CD4-positive, alpha-beta T cell treated with Interleukin-6 at 100 ng/mL for 8 hours (primary cell): ENCODE data around the gene CXCR5.

Experiments used
- DNase-seq: peaks from one replicate; pipeline ENCODE4 v3.0.0-alpha.2; 2020; ENCODE audit warnings: mixed read lengths, low spot score

Gene CXCR5

DNA sequence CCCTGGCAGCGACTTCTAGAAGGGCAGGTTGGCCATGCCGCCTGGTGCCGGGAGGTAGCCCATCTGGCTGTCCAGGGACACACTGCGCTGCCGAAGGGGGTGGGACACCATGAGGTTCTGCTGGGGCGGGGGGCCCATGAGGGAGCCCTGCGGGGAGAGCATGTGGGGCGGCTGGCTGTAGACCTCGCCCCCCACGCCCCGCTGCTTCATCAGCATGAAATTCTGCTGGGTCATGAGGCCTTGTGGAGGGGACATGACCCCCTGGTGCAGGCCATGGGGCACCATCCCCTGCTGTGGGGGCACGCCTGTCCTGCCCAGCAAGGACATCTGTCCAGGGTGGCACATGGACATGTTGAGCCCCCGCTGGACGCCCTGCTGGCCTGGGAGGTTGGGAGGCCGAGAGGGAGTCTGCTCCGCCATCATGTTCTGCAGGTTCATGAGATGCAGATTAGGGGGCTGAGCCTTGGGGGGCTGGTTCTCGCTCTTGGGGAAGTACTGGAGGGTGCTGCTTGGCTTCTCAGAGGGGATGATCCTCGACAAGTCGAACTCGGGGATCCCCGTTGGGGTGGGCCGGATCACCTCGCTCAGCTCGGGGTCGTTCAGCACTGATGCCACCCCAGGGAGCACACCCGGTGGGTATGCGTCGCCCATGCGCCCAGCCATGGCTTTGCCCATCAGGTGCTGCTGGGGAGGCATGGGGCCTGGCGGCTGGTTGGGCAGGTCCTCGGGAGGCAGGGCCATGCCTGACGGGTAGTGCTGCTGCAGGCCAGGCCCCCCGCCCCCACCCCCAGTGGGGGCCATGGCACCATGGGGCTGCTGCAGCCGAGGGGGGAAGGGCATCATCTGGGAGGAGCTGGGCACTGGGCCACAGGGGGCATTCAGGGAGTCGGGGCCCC, 15.0 kb downstream of the CXCR5 start:
- DNase-seq, result no peak

DNA sequence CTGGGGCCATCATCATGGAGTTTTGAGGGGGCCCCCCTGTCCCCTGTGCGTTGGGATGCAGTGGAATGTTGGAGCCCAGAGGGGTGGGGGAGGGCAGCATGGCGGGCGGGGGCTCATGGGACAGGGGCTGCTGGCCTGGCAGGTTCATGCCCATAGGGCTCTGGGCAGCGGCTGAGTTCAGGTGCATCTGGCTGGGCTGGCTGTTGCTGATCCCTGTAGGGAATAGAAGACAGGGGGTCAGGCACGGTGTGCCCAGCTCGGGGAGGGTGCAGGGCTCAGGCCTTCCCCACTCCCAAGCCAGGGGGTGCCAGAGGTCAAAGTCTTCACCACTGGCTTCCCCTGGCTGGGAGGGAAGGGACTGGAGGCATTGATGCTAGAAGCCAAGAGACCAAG, 15.6 kb downstream of the CXCR5 start:
- DNase-seq, result no peak

GRCh38 chr11:118899706-118900360, 16.1 kb downstream of the CXCR5 start:
- no peak for DNase-seq

DNA sequence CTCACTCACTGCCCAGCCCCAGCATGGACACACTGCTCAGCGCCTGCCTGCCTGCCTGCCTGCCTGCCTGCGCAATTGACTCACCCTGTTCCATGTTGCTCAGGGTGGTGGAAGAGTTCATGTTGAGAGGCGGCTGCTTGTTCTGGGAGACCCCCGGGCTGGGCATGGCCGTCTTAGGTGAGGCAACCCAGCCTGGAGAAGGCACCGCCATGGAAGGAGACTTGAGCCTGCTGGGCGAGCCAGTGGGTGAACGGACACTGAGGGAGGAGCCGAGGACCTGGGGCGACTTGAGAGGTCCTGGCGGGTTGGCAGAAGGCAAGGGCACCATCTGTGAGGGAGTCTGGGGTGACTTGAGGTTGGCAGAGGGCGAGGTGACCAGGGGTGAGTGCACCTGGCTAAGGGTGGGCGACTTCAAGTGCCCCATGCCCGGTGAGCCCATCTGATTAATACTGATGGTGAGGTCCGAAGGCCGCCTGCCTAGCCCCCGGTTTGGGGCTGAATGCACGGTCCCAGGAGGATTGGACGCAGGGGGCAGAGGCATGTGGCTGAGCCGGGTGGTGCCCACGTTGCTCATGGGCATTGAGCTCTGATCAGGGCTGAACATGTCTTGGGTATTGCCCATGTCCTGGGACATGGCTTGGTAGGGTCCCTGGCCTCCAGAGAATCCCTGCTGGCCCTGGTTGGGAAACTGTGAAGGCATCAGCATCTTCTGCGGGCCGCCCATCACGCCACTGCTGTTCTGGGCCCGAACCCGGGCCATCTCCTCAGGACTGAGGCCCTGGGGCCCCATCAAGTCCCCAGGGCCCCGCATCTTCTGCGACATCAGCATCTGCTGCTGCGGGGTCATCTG, 17.1 kb downstream of the CXCR5 start:
- DNase-seq, result no peak

- no peak for DNase-seq
Observed at GRCh38 chr11:118901494-118902335, 18.0 kb downstream of the CXCR5 start.

- DNase-seq, result no peak
Observed at GRCh38 chr11:118902336-118903203, 18.9 kb downstream of the CXCR5 start.

DNA sequence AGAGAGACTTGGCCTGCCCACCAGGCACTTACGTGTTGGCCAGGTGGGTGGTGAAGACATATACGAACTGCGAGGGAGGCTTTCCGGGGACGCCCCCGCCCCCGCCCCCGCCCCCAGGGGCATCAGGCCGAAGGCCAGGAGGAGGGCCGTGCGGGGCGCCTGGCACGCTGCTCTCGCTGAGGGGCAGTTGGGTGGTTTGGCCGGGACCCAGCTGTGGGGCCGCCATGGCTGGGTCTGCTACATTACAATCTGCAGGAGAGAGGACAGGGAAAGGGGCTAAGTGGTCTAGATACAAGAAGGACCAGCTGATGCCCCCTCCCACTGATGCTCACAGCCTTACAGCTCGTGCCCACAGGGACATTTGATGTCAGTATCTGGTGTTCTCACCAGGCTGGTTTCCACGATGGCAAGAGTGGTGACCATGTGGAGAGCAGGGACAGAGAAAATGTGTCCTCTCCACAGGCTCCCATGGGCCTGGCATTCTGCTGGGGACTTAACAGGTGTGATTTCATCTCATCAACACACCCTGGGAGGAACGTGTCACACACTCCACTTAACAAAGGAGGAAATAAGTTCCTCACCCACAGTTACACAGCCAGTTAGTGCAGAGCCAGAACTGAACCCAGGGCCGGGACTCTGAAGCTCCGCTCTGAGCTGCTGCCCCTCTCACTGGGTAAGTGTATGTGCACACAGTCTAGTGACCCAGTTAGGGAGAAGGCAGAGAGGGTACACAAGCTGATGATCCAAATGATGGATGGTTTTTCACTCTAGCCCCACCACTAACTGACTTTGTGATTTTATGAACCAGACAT, 19.7 kb downstream of the CXCR5 start:
- no peak for DNase-seq

GRCh38 chr11:118907051-118908042, 23.7 kb downstream of the CXCR5 start:
- peak; percentile 85 for DNase-seq

GRCh38 chr11:118908264-118908663, 24.6 kb downstream of the CXCR5 start:
- no peak for DNase-seq

- no peak for DNase-seq
Observed at GRCh38 chr11:118908901-118909618, 25.4 kb downstream of the CXCR5 start.

DNA sequence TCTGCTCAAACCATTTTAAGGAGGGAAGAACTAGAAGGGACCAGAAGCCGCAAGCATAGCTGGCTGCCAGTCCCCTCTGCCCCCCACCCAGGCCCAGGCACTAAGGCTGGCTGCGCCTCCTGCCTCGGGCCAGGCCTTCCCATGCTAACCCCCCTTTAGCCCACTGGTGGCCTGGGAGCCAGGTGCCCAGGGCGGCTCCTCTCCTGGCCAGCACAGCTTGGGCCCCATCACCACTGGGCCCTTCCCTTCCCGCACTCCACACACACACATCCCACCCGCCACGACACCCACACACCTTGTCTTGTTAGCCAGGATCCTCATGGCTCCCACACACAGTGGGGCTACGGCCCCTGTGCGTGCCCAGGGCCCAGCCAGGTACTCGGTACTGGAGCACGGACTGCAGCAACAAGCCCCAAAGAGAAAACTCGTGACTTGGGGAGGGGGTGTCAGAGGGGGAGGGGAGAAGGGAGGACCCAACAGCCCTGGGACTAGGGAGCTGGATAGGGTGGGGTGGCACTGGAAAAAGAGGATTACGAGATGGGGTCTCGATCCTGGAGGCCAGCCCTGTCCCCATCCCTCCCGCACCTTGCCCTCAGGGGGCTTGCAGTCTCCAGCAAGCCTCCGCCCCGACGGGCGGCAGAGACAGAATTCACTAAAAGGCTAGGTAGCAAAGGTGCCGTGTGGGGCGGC, 26.1 kb downstream of the CXCR5 start:
- DNase-seq, result no peak

- peak; percentile 66 for DNase-seq
Observed at GRCh38 chr11:118910309-118911112, 26.8 kb downstream of the CXCR5 start.

DNA sequence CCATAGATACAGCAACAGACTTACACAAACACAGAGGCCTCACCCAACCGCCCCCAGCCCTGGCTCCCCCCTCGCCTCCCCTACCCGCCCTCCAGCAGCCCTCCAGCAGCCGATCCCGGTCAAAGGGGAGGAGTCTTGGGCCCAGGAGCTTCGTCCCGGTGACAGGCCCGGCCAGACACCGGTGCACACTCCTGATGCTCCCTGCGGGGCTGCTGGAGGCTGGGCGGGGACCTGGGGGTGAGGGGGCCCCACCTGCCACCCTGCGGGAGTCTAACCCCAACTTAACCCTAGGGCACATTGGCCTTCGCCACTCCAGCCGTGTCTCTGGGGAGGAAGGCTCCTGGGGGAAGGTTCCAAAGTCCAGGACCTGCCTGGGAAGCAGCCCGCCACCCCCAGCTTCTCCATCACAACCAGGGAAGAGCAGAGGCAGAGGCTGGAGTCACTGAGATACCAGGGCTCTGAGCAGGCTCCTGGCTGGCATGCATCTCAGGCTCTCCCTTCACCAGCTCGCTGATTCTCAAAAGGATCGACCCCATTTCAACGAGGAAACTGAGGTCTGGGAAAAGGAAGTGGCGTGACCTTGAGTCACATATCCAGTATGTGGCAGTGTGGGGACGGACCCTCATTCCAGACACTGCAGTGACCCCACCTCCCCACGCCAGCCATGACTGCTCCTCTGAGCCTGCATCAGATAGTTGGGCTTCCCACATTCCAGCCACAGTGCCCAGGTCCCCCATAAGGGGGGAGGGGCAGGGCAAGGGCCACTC, 27.6 kb downstream of the CXCR5 start:
- no peak for DNase-seq

DNA sequence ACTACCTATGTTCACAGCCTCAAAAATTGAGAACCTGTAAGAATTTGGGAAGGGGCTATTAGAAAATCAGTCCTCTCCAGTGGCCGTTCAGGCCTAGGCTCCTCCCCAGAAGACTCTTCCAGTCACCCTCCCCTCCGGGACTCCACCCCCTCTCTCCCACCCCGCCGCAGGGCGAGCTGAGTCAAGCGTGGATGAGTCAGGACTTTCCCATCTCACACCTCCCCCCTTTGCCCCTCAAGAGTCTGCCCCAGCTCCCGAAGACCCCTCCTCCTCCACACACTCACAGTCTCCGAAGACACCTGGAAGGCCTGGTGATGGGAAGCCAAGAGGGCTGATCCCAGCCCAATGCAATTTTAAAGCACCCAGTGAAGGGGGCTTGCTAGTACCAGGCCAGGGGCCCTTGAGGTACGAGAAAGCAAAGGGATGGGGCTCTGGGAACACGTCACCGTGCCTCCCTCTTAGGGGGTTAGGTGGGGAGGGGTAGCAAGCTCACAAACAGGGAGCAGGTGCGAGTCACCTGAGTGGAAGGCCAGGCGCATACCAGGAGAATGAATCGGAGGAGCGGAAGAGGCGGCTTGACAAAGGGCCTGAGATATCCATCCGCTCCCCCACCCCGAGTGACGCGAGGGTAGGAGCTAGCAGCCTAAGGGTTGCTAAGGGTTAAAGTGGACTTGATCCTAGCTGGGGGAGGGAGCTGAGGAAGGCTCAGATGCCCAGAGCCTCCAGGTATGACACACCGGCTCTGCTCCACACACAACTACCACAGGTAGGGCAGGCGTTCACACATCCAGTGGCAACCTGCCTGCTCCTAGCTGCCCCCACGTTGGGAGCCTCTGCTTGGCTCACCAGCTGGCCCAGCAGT, 28.4 kb downstream of the CXCR5 start:
- DNase-seq, result peak; percentile 67
